HG02588 (cell line): ENCODE data around the gene LYPD1.

Experiments
- ATAC-seq: cut with Tn5 transposase; IDR thresholded peaks from one replicate; pipeline ENCODE4 v1.9.1; 2021; ENCODE audit warnings: mild to moderate bottlenecking, moderate library complexity; ENCODE audit not compliant: unreplicated experiment

LYPD1 gene

GRCh38 chr2:132599556-132599955 is 70.4 kb downstream of the LYPD1 start:
- no peak for ATAC-seq

DNA sequence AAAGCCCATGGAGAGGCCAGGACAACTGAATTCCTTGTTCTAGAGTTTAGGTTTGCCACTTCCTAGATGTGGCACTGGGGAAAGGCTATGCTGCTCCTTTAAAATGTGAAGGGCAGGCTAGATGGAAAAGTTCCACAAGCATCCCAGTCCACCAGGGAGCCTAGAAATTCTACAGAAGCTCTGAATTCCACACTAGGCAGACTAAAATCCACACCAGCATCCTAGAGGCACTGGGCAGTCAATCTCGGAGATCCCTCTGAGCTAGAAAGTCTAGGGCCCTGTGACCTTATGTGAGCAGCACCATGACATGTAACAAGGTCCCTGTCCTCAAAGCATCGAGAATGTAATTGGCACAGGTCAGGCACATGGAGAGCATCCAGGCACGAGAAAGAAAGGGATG is 71.5 kb downstream of the LYPD1 start:
- ATAC-seq = no peak

- ATAC-seq = no peak
Measured at GRCh38 chr2:132597831-132598230, 72.2 kb downstream of the LYPD1 start.

DNA sequence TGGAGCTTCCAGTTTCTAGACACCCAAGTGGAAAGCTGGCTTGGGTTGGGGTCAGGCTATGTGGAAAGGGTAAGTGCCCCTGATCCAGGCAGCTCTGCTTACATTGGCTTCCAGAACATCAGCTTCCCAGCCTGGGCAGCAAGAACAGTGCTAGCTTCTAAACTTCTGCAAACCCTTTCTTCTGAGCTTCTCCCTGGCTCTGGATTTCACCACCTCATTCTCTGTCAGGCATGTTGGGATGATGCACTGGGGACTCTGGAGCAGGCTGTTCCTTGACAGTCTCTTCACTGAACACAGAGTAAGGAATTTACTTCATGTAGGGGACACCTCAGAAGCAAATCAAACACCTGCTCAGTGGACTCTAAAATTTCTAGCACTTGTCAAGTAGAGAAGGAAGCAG is 72.8 kb downstream of the LYPD1 start:
- ATAC-seq = no peak

DNA sequence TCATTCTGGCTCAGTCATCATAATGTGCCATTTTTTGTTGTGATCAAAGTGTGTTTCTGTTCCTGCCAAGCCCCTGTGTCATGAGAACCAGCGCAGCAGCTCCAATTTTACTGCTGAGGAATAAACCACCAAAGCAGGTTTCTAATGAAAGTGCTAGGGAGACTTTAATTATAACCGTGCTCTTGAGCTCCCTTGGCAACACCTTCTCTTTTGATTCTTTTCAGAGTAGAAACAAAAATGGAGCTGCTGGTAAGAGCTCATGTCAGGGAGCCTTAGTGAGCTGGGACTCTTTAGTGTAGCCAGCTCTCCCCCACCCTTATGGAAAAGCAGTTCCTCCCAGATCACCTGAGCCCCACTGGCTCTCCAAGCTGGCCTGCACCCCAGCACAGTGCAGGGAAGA is 74.3 kb downstream of the LYPD1 start:
- ATAC-seq = no peak

DNA sequence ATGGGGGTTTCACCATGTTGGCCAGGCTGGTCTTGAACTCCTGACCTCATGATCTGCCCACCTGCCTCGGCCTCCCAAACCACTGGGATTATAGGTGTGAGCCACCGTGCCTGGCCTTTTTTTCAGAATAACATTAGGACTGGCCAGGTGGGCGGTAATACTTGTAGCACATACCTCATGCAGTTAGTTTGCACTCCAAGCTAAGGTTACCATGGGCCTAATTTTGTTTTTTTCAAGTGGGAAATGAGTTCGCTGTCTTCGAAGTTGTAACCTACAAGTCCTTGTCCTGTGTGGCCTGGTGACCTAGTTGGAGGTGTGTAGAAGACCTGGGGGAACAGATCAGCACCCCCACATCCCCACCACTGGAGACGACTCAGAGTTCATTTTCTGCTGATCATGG is 74.8 kb downstream of the LYPD1 start:
- no peak for ATAC-seq
